ENCODE results near the gene MPC2. TPM values are rescaled to one million over a fixed set of nuclear protein-coding genes. Genes with fewer than 3 reads are reported as not detected.

Gene MPC2
- total RNA-seq, 2 donors from 2014 or later: 78.9 to 169 TPM

DNA sequence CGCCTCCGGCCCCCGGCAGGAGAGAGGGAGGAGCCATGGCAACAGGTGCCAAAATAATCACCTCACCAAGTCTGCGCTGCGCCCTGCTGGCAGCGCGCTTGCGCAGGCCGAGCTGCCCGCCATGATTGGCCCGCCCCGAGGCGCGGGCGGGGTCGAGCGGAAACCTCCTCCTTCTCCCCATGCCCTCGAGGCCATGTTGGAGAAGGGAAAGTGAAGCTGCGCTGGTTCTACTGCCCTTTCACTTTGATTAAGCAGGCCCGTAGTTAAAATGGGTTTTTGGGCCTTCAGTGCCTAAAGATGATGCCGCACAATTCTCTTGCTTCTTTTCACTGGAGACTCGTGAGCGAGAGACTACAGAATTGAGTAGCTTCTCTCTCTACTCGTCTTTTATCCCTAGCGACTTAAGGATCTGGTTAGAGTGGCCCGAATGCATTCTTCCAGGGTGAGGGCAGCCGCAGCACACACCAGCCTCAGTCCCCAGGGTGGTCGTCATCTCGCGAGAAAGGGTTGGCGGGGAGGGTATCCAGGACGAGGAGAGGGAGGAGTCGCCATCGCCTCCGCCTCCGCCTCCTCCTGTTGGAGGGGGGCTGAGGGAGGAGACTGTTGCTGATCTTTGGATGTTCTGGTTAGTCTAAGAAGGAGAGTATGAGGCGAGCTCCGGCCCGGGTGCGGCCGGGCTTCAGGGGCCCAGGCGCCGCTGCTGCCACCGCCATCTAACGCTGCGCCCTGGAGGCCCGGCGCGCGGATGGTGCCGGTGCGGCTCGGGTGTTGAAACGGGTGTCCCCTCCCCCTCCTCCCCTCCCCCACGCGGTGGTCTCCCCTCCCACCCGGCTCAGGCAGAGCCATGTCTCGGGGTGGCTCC is 573 bp downstream of the MPC2 start, which contains the start of gene DCAF6:
TSS of gene DCAF6 (plus strand) at position 616 of the 862 bp plus-strand sequence. CDS start at position 845, 229 bp downstream.
- no peaks in the 10 kb centered on the region for H3K27me3 ChIP-seq (replicated peaks; ENCODE audit: insufficient read depth)
- no peaks in the 10 kb centered on the region for H3K9me3 ChIP-seq
- peak within 1 kb of the TSS; percentile 95 to 98 for H3K27ac ChIP-seq
- H3K4me1 ChIP-seq (replicated peaks): no peaks in the 10 kb centered on the region
- TF ChIP-seq POLR2A (IDR thresholded peaks at IDR 0.05) (peak; percentile 94), POLR2AphosphoS5 (IDR thresholded peaks at IDR 0.05) (peak; percentile 92)
- TF ChIP-seq, protein P1, sequence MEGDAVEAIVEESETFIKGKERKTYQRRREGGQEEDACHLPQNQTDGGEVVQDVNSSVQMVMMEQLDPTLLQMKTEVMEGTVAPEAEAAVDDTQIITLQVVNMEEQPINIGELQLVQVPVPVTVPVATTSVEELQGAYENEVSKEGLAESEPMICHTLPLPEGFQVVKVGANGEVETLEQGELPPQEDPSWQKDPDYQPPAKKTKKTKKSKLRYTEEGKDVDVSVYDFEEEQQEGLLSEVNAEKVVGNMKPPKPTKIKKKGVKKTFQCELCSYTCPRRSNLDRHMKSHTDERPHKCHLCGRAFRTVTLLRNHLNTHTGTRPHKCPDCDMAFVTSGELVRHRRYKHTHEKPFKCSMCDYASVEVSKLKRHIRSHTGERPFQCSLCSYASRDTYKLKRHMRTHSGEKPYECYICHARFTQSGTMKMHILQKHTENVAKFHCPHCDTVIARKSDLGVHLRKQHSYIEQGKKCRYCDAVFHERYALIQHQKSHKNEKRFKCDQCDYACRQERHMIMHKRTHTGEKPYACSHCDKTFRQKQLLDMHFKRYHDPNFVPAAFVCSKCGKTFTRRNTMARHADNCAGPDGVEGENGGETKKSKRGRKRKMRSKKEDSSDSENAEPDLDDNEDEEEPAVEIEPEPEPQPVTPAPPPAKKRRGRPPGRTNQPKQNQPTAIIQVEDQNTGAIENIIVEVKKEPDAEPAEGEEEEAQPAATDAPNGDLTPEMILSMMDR (IDR thresholded peaks at IDR 0.05): peak in 2 of 4 experiments; percentile 17 to 38
- intact Hi-C loops (cut with DNase I): loop anchor here (2.0 to 5.0 kb wide), 3 partner anchors 146 to 243 kb away; partner anchors contain the start of genes MPZL1 and TIPRL
- H3K36me3 ChIP-seq: no peaks in the 10 kb centered on the region
- peak; percentile 96 for DNase-seq (ENCODE audit: low spot score)
- under 1% methylated on average over 57 of the region's 58 CpGs for WGBS
- peak within 1 kb of the TSS; percentile 85 to 90 for H3K4me3 ChIP-seq

- Histone ChIP-seq H3K4me1 (replicated peaks) (peaks cover 1% of the 10 kb centered on the region), H3K36me3 (no peaks in the 10 kb centered on the region), H3K9me3 (no peaks in the 10 kb centered on the region), H3K27ac (peak overlapping the region; percentile 95 to 98), H3K27me3 (replicated peaks; ENCODE audit: insufficient read depth) (no peaks in the 10 kb centered on the region), H3K4me3 (peak overlapping the region; percentile 85 to 90)
- intact Hi-C loops (cut with DNase I): loop anchor here (2.0 to 5.0 kb wide), 3 partner anchors 147 to 243 kb away; partner anchors contain the start of genes MPZL1 and TIPRL
- peak; percentile 89 for TF ChIP-seq POLR2A (IDR thresholded peaks at IDR 0.05)
- TF ChIP-seq, protein P1 (IDR thresholded peaks at IDR 0.05): no peak
- peak; percentile 23 for DNase-seq (ENCODE audit: low spot score)
- WGBS: 0% methylated on average over 43 of the region's 45 CpGs
Measured at GRCh38 chr1:167935216-167936067, 1.4 kb downstream of the MPC2 start.

GRCh38 chr1:167934426-167935215 is 2.3 kb downstream of the MPC2 start:
- no peak for DNase-seq (ENCODE audit: low spot score)
- intact Hi-C loops (cut with DNase I): loop anchor here (5.0 kb wide), 2 partner anchors 148 to 212 kb away; partner anchors contain the start of gene MPZL1
- TF ChIP-seq, protein P1 (IDR thresholded peaks at IDR 0.05): no peak
- TF ChIP-seq POLR2A (IDR thresholded peaks at IDR 0.05) (no peak), POLR2AphosphoS5 (IDR thresholded peaks at IDR 0.05) (no peak)
- H3K27ac ChIP-seq: peak overlapping the region; percentile 95 to 98
- peak overlapping the region; percentile 85 to 90 for H3K4me3 ChIP-seq
- H3K4me1 ChIP-seq (replicated peaks): peaks cover 4% of the 10 kb centered on the region
- no peaks in the 10 kb centered on the region for H3K36me3 ChIP-seq
- H3K9me3 ChIP-seq: no peaks in the 10 kb centered on the region
- no peaks in the 10 kb centered on the region for H3K27me3 ChIP-seq (replicated peaks; ENCODE audit: insufficient read depth)
- WGBS: 8% methylated on average over 4 of the region's 4 CpGs

DNA sequence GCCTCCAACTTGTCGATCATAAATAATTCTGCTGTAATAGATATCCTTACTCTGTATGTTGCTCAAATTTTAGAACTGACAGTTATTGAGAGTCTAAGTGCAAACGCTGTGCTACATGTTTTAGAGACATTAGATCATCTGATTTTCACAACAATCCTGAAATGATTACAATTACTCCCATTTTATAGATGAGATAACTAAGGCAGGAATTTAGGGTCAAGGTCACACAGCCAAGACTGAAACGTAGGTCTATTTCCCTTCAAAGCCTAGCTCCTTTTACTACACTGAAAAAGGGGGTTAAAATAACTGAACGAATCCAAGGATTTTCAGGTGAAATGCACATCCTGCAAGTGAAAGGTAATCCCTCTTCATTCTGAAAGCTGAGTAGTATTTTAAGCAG is 3.1 kb downstream of the MPC2 start:
- intact Hi-C loops (cut with DNase I): no loop called here
- Histone ChIP-seq H3K36me3 (no peaks in the 10 kb centered on the region), H3K4me3 (peak overlapping the region; percentile 85 to 90), H3K27ac (peak overlapping the region; percentile 95 to 98), H3K9me3 (no peaks in the 10 kb centered on the region), H3K4me1 (replicated peaks) (peaks cover 4% of the 10 kb centered on the region), H3K27me3 (replicated peaks; ENCODE audit: insufficient read depth) (no peaks in the 10 kb centered on the region)
- TF ChIP-seq POLR2A (IDR thresholded peaks at IDR 0.05): no peak
- TF ChIP-seq POLR2AphosphoS5 (IDR thresholded peaks at IDR 0.05): no peak
- TF ChIP-seq, protein P1 (IDR thresholded peaks at IDR 0.05): no peak
- WGBS: 52% methylated on average over 4 of the region's 4 CpGs
- no peak for DNase-seq (ENCODE audit: low spot score)
